K562 (cell line): ENCODE data around the gene TRMT112. TPM values are rescaled to one million over a fixed set of nuclear protein-coding genes. Genes with fewer than 3 reads are reported as not detected.

Experiments
- ARHGAP35 ChIP-seq: fragments of 450-650 bp; IDR thresholded peaks from 2 replicates; pipeline ENCODE4 v1.6.1; 2018; ENCODE audit not compliant: partially characterized antibody
- CBFA2T3 ChIP-seq: fragments of 450-650 bp; IDR thresholded peaks from 2 replicates; pipeline ENCODE4 v1.6.1; 2017
- CEBPB ChIP-seq: fragments of 450-650 bp; IDR thresholded peaks from 2 replicates; pipeline ENCODE4 v1.6.1; 2016; ENCODE audit warnings: missing genetic modification characterization, missing compliant biosample characterization
- ETS2 ChIP-seq: IDR thresholded peaks from 2 replicates; pipeline ENCODE4 v1.6.1; 2016; ENCODE audit warnings: borderline replicate concordance, missing genetic modification characterization, mild to moderate bottlenecking, moderate library complexity, missing compliant biosample characterization; ENCODE audit not compliant: poor library complexity, severe bottlenecking
- FOXJ2 ChIP-seq: fragments of 200-800 bp; sonication (Bioruptor generic); IDR thresholded peaks from 2 replicates; pipeline ENCODE4 v1.6.1; 2016; ENCODE audit warnings: missing genetic modification characterization, missing compliant biosample characterization
- HDGF ChIP-seq: fragments of 450-650 bp; IDR thresholded peaks from 2 replicates; pipeline ENCODE4 v1.6.1; 2016
- KDM1A ChIP-seq, 2 experiments: fragments of 450-650 bp; IDR thresholded peaks; 2 replicates each; pipeline ENCODE4 v1.6.1; 2016; ENCODE audit warnings: mild to moderate bottlenecking in 2 of 2
- L3MBTL2 ChIP-seq: fragments of 450-650 bp; IDR thresholded peaks from 2 replicates; pipeline ENCODE4 v1.6.1; 2016; ENCODE audit warnings: mild to moderate bottlenecking, moderate library complexity
- PRPF4 ChIP-seq: fragments of 200-400 bp; formaldehyde crosslinking; IDR thresholded peaks from one replicate; pipeline ENCODE4 v1.6.1; 2017; ENCODE audit warnings: low read length, low read depth, mild to moderate bottlenecking; ENCODE audit not compliant: insufficient read depth, poor library complexity, severe bottlenecking
- RBFOX2 ChIP-seq: fragments of 200-400 bp; formaldehyde crosslinking; IDR thresholded peaks from 2 replicates; pipeline ENCODE4 v1.6.1; 2017; ENCODE audit warnings: low read depth, mild to moderate bottlenecking, low read length, moderate library complexity
- SMARCE1 ChIP-seq: fragments of 450-650 bp; IDR thresholded peaks from 2 replicates; pipeline ENCODE4 v1.7.1; 2016; ENCODE audit warnings: mild to moderate bottlenecking
- TAF7 ChIP-seq: fragments of 450-650 bp; IDR thresholded peaks from 2 replicates; pipeline ENCODE4 v1.6.1; 2016; ENCODE audit warnings: missing genetic modification characterization, missing compliant biosample characterization
- TAL1 ChIP-seq: fragments of 450-650 bp; IDR thresholded peaks from 2 replicates; pipeline ENCODE4 v1.6.1; 2016; ENCODE audit warnings: mild to moderate bottlenecking
- ZBTB7A ChIP-seq: IDR thresholded peaks from 2 replicates; pipeline ENCODE4 v1.6.1; 2011; ENCODE audit warnings: low read depth, mild to moderate bottlenecking, low read length, moderate library complexity, borderline replicate concordance; ENCODE audit not compliant: control insufficient read depth
- polyA plus RNA-seq, 8 experiments: library from polyadenylated mRNA; depleted of rRNA in 4 of 8; stranded (reverse) in 5 of 8; unstranded in 3 of 8; fragments of >200 nt; fragmentation: Nextera tagmentation in 2 of 8; fragmentation: Illumina TruSeq in 1 of 8; extraction: Ambion mirVana in 2 of 8; extraction: Trizol in 1 of 8; gene quantifications; 2 replicates each; pipeline versions ENCODE4 v1.2.1 to v1.2.3, GENCODE V29; 2011 to 2014; ENCODE audit warnings: inconsistent platforms in 1 of 8, missing spikeins in 1 of 8
- total RNA-seq, 7 experiments: library from RNA; depleted of rRNA in 6 of 7; stranded (reverse); fragments of >200 nt in 6 of 7; fragmentation: Illumina TruSeq in 2 of 7; extraction: Trizol in 2 of 7; gene quantifications; 2 replicates each; pipeline versions ENCODE4 v1.2.1 to v1.2.3, GENCODE V29; 2011 to 2021; ENCODE audit warnings: low replicate concordance in 1 of 7
- TF ChIP-seq, protein P1 (sequence below): fragments of 450-650 bp; IDR thresholded peaks from 2 replicates; pipeline ENCODE4 v1.6.1; 2017; ENCODE audit warnings: antibody characterized with exemption, mild to moderate bottlenecking
- TF ChIP-seq, protein P2 (sequence below): fragments of 250-450 bp; sonication (Bioruptor Pico); IDR thresholded peaks from 2 replicates; pipeline ENCODE4 v1.4.0; 2020
- TF ChIP-seq, protein P3 (sequence below): fragments of 150-350 bp; conservative IDR thresholded peaks from 2 replicates; pipeline ENCODE4 v1.6.1; 2014; ENCODE audit warnings: low read length
- TF ChIP-seq, protein P4 (sequence below): sonication (generic); formaldehyde crosslinking; IDR thresholded peaks from 2 replicates; pipeline ENCODE4 v1.9.0; 2022; ENCODE audit warnings: mild to moderate bottlenecking, missing genetic modification reagents

Gene TRMT112
- total and polyA plus RNA-seq, 9 of the 15 experiments (the other 6 are each of a cell fraction or from before 2014, with no cell fraction given): 162 to 444 (median 300) TPM

DNA sequence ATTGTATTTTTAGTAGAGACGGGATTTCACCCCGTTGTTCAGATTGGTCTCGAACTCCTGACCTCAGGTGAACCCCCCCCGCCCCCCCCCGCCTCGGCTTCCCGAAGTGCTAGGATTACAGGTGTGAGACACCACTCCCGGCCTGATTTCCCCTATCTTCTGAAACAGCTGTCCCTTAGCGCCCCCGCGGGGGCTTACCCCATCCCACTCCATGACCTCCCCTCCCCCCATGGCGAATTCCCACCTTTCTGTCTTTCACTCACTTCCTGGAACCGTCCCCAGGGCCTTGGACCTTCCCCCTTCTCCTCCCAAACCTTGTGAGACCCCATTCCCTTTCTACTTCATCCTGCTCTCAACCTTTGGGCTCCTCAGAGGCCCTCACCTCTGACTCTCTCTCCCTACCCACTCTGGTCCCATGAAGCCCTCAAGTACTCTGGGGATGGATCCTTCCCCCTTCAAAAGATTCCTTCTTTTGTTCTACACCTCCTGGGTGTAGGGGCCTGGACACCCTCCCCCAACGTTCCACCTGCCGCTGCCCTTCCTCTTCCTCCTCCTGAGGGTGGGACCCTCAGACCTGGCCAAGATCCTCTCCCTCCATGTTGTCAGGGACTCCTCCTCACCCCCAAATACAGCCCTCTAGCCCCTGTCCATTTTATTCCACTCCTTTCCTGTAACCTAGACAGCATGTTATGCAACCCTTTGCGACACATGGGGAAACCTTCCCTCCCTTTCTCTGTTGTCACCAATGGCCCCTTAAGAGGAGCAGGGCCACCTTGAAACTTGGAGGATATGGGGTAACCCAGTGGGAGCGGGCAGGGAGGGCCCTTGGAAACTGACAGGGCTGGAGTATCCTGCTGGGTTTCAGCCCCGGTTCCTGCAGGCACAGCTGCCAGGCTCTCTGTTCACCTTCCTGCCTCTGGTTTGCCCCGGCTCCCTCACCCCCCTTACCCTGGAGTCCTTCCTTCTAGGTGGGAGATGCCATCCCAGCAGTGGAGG is 1.7 kb upstream of the TRMT112 start (continued):
- TF ChIP-seq TAL1 (peak; percentile 43; the same call in 1 of the 2 replicates), SMARCE1 (no peak), ZBTB7A (peak; percentile 74; the same call in 1 of the 2 replicates), PRPF4 (no peak), CBFA2T3 (peak; percentile 73), L3MBTL2 (0 out of 2 replicates have a peak, but pooled peaks have one; percentile 36), CEBPB (peak; percentile 90), ARHGAP35 (peak; percentile 9), RBFOX2 (0 out of 2 replicates have a peak, but pooled peaks have one; percentile 11), ETS2 (tag) (no peak), FOXJ2 (tag) (peak; percentile 34; the same call in 1 of the 2 replicates), TAF7 (tag) (no peak), HDGF (0 out of 2 replicates have a peak, but pooled peaks have one; percentile 30), KDM1A (IDR thresholded peaks at IDR 0.05) (peak; percentile 45 to 62; a peak in 3 of 4 replicates)
- TF ChIP-seq, protein P1, sequence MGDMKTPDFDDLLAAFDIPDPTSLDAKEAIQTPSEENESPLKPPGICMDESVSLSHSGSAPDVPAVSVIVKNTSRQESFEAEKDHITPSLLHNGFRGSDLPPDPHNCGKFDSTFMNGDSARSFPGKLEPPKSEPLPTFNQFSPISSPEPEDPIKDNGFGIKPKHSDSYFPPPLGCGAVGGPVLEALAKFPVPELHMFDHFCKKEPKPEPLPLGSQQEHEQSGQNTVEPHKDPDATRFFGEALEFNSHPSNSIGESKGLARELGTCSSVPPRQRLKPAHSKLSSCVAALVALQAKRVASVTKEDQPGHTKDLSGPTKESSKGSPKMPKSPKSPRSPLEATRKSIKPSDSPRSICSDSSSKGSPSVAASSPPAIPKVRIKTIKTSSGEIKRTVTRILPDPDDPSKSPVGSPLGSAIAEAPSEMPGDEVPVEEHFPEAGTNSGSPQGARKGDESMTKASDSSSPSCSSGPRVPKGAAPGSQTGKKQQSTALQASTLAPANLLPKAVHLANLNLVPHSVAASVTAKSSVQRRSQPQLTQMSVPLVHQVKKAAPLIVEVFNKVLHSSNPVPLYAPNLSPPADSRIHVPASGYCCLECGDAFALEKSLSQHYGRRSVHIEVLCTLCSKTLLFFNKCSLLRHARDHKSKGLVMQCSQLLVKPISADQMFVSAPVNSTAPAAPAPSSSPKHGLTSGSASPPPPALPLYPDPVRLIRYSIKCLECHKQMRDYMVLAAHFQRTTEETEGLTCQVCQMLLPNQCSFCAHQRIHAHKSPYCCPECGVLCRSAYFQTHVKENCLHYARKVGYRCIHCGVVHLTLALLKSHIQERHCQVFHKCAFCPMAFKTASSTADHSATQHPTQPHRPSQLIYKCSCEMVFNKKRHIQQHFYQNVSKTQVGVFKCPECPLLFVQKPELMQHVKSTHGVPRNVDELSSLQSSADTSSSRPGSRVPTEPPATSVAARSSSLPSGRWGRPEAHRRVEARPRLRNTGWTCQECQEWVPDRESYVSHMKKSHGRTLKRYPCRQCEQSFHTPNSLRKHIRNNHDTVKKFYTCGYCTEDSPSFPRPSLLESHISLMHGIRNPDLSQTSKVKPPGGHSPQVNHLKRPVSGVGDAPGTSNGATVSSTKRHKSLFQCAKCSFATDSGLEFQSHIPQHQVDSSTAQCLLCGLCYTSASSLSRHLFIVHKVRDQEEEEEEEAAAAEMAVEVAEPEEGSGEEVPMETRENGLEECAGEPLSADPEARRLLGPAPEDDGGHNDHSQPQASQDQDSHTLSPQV: 0 out of 2 replicates have a peak, but pooled peaks have one; percentile 38
- TF ChIP-seq, protein P2, sequence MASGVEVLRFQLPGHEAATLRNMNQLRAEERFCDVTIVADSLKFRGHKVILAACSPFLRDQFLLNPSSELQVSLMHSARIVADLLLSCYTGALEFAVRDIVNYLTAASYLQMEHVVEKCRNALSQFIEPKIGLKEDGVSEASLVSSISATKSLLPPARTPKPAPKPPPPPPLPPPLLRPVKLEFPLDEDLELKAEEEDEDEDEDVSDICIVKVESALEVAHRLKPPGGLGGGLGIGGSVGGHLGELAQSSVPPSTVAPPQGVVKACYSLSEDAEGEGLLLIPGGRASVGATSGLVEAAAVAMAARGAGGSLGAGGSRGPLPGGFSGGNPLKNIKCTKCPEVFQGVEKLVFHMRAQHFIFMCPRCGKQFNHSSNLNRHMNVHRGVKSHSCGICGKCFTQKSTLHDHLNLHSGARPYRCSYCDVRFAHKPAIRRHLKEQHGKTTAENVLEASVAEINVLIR: no peak
- TF ChIP-seq, protein P3, sequence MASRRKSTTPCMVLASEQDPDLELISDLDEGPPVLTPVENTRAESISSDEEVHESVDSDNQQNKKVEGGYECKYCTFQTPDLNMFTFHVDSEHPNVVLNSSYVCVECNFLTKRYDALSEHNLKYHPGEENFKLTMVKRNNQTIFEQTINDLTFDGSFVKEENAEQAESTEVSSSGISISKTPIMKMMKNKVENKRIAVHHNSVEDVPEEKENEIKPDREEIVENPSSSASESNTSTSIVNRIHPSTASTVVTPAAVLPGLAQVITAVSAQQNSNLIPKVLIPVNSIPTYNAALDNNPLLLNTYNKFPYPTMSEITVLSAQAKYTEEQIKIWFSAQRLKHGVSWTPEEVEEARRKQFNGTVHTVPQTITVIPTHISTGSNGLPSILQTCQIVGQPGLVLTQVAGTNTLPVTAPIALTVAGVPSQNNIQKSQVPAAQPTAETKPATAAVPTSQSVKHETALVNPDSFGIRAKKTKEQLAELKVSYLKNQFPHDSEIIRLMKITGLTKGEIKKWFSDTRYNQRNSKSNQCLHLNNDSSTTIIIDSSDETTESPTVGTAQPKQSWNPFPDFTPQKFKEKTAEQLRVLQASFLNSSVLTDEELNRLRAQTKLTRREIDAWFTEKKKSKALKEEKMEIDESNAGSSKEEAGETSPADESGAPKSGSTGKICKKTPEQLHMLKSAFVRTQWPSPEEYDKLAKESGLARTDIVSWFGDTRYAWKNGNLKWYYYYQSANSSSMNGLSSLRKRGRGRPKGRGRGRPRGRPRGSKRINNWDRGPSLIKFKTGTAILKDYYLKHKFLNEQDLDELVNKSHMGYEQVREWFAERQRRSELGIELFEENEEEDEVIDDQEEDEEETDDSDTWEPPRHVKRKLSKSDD: no peak
- TF ChIP-seq, protein P4, sequence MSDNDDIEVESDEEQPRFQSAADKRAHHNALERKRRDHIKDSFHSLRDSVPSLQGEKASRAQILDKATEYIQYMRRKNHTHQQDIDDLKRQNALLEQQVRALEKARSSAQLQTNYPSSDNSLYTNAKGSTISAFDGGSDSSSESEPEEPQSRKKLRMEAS (CRISPR knock-in tag): peak; percentile 60; the same call in 1 of the 2 replicates
